Suprapubic skin (tissue), 3 donors: ENCODE data around the gene HS6ST1.

Experiments used
- CTCF ChIP-seq, 2 donors: fragments of 200-600 bp in 1 of 2; fragments of 450-650 bp in 1 of 2; sonication (generic) in 1 of 2; IDR thresholded peaks; one replicate each; pipeline ENCODE4 v1.5.1; 2016 to 2019; ENCODE audit warnings: antibody characterized with exemption in 2 of 2, mild to moderate bottlenecking in 1 of 2, moderate library complexity in 1 of 2
- EP300 ChIP-seq: sonication (generic); formaldehyde crosslinking; IDR thresholded peaks from one replicate; pipeline ENCODE4 v1.6.1; 2017; ENCODE audit warnings: antibody characterized with exemption

- TF ChIP-seq CTCF (IDR thresholded peaks at IDR 0.05) (no peak), EP300 (no peak)
Observed at GRCh38 chr2:128233790-128234395, 84.8 kb downstream of the HS6ST1 start.
